Measurements from ENCODE around the gene PILRA.
A peak's percentile ranks its signal among the peaks of the same experiment; 100 is the strongest.
"Not testable (repeated sequence)": the region's sequence is repeated elsewhere in the genome, so short reads cannot be mapped to it uniquely, and the experiment has no call there.

The PILRA gene

DNA sequence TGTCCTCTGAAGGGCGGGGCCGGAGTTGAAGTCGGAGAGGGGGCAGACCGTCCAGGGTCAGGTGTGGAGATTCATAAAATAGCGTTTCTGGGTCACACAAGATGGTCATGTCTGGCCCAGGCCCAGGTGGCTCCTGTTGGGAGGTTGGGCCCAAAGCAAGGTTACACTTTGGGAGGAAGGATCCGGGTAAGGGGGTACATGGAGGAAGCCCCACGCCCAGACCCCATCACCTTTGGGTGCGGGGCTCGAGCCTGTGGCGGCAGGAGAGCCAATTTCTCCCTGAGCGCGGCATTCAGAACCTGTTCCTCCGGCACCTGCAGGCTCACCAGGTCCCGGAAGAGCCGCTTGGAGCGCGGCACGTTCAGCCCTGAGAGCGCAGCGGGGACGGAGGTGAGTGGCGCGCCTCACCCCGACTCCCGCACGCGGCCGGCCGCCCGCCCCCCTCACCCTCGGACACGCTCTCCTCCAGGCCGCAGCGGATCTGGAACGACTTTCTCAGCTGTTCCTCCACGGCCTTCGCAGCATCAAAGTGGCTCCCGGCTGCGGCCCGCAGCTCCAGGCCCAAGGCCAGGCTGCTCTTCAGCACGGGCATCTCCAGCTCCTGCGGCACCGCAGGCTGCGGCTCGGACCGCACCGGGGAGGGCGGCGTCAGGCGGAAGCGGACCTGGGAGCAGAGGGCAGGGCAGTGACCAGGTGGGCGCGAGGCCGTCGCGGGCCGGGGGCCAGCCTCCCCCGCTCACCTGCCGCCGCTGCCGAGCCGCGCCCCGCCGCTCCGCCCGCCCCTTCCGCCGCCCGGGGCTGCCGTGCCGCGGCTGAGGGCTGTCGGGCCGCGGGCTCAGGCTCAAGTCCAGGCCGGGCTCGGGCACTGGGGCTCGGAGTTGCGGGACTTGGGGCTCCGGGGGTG is 62.4 kb downstream of the PILRA start:
- DNase-seq, result peak; percentile 36

GRCh38 chr7:100437150-100438100 is 64.1 kb downstream of the PILRA start:
- DNase-seq, result no peak

DNA sequence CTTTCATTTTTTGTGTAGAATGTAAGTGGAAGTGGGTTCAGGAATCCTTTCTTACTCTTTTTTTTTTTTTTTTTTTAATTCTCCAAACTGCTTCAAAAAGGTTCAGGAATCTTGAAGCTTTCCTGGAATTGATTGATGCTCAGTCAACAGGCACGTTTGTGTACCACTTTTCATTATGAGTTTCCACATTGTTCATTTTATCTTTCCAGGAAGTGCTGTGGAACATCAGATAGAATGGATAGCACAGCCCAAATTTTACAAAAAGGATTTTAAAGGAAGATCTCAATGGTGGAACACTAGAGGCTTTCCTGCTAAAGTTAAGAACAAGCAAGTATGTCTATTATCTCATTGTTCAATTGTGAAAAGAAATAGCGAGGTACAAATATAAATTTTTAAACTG is 64.9 kb downstream of the PILRA start:
- no peak for DNase-seq

DNA sequence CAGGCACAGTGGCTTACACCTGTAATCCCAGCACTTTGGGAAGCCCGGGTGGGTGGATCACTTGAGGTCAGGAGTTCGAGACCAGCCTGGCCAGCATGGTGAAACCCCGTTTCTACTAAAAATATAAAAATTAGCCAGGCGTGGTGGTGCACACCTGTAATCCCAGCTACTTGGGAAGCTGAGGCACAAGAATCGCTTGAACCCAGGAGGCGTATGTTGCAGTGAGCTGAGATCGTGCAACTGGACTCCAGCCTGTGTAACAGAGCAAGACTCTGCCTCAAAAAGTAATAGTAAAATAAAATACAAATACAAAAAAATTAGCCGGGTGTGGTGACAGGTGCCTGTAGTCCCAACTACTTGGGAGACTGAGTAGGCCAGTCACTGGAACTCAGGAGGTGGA is 65.4 kb downstream of the PILRA start:
- DNase-seq, result not testable (repeated sequence)

DNA sequence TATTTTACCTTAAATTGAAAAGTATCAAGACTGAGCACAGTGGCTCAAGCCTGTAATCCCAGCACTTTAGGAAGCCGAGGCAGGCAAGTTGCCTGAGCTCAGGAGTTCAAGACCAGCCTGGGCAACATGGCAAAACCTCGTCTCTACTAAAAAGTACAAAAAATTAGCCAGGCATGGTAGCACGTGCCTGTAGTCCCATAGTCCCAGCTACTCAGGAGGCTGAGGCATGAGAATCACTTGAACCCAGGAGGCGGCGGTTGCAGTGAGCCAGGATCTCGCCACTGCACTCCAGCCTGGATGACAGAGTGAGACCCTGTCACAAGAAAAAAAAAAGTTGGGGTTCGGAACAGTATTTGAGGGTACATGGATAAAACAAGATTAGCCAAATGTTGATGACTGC is 66.0 kb downstream of the PILRA start:
- DNase-seq, result not testable (repeated sequence)

DNA sequence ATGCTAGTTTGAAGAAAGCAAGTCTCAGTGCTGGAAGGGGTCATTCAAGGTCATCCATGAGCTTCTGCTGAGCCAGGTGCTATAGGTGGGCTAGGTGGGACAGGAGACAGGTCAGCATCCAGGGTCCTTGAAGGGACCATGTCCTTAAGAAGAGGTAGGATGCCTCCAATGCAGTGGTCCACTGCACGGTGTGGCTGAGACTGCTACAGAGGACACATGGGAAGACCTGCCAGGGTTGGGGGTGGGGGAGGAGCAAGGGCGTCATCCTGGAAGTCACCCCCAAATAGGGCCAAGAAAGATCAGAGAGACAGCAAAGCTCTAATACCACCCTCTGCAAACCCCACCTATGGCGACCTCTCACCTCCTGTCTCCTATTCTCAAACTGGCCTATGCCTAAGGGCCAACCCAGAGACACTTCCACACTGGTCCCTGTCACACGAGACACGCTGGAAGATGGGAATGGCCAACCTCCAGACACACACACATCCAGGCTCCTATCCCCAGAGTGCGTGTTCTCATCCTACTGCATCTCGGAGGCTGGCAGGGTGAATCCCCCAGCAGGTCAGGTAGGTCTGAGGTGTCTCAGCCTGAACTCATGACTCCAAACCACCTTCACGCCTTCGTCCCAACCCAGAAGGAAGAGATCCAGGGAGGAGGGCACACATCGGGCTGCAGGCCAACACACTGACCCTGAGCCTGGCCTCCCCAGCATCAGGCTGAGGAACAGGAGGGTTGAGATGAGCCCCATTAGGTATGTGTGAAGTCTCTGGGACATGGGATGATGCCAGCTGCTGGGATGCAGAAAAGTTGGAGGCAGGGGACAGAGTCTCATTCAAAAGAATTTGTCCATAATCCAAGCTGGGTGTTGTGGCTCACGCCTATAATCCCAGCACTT is 68.6 kb downstream of the PILRA start:
- DNase-seq, result no peak

- no peak for DNase-seq
These were observed 70.0 kb downstream of the PILRA start for GRCh38 chr7:100443096-100443840.

- DNase-seq, result no peak
These were observed 71.3 kb downstream of the PILRA start for GRCh38 chr7:100444311-100445278.

- no peak for DNase-seq
These were observed 72.8 kb downstream of the PILRA start for GRCh38 chr7:100446040-100446439.

DNA sequence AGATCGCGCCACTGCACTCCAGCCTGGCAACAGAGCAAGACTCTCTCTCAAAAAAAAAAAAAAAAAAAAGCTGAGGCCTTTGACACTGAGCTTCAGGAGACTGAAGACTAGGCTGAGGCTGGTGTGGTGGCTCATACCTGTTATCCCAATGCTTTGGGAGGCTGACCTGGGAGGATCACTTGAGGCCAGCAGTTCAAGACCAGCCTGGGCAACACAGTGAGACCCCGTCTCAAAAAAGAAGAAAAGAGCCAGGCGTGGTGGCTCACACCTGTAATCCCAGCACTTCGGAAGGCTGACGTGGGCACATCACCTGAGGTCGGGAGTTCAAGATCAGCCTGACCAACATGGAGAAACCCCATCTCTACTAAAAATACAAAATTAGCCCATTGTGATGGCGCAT is 74.1 kb downstream of the PILRA start:
- not testable (repeated sequence) for DNase-seq

DNA sequence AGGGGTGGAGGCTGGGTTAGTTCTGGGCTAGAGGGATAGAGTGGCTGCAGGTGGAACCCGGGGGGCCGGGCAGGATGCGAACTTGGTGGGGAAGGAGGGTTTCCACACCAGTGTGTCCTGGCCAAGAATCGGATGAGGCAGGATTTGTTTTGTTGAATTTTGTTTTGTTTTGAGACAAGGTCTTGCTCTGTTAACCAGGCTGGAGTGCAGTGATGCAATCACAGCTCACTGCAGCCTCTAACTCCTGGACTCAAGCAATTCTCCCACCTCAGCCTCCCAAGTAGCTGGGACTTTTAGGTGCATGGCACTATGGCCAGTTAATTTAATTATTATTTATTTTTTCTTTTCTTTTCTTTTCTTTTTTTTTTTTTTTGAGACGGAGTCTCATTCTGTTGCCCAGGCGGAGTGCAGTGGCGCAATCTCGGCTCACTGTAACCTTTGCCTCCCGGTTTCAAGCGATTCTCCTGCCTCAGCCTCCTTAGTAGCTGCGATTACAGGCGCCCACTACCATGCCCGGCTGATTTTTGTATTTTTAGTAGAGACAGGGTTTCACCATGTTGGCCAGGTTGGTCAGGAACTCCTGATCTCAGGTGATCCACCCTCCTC is 76.0 kb downstream of the PILRA start:
- no peak for DNase-seq

All from activated gamma-delta T cell (primary cell).